Cardiac muscle cell (in vitro differentiated cells and primary cell): ENCODE measurements around the gene WAC. TPM values are rescaled to one million over a fixed set of nuclear protein-coding genes. Genes with fewer than 3 reads are reported as not detected.

ENCODE experiments used
- DNase-seq, 2 donors: peaks; one replicate each; pipeline versions ENCODE4 v3.0.0 to v3.0.0-alpha.2; 2010 to 2017; ENCODE audit warnings: low read depth in 1 of 2, low spot score in 1 of 2
- H3K27ac ChIP-seq: fragments of 200-600 bp; sonication (generic); 2 replicates; pipeline ENCODE4 v1.5.1; 2016
- H3K27me3 ChIP-seq: fragments of 200-600 bp; sonication (generic); 2 replicates; pipeline ENCODE4 v1.6.0; 2016; ENCODE audit warnings: control low read depth
- H3K36me3 ChIP-seq: fragments of 200-600 bp; sonication (generic); 2 replicates; pipeline ENCODE4 v1.5.1; 2016; ENCODE audit warnings: control low read depth
- H3K4me1 ChIP-seq: fragments of 200-600 bp; sonication (generic); 2 replicates; pipeline ENCODE4 v1.8.1; 2017; ENCODE audit warnings: low read depth, mild to moderate bottlenecking, mixed run types
- H3K4me3 ChIP-seq: fragments of 200-600 bp; sonication (generic); 2 replicates; pipeline ENCODE4 v1.5.1; 2016; ENCODE audit warnings: mild to moderate bottlenecking
- H3K9me3 ChIP-seq: fragments of 200-600 bp; sonication (generic); 2 replicates; pipeline ENCODE4 v1.5.1; 2017; ENCODE audit warnings: low read depth, mild to moderate bottlenecking, control low read depth
- polyA plus RNA-seq: library from polyadenylated mRNA; unstranded; fragments of >200 nt; fragmentation: Nextera tagmentation; extraction: Ambion mirVana; gene quantifications from 2 replicates; pipeline ENCODE4 v1.2.1, GENCODE V29; 2016
- total RNA-seq: library from RNA; depleted of rRNA; stranded (reverse); fragments of >200 nt; gene quantifications from 2 replicates; pipeline ENCODE4 v1.2.3, GENCODE V29; 2016
- TF ChIP-seq, protein P1 (sequence below): IDR thresholded peaks from 2 replicates; pipeline ENCODE4 v1.5.1; 2012; ENCODE audit warnings: low read depth, mild to moderate bottlenecking, low read length

Gene WAC
- total and polyA plus RNA-seq, 2 experiments from 2014 or later, result 72.2 to 141 TPM

DNA sequence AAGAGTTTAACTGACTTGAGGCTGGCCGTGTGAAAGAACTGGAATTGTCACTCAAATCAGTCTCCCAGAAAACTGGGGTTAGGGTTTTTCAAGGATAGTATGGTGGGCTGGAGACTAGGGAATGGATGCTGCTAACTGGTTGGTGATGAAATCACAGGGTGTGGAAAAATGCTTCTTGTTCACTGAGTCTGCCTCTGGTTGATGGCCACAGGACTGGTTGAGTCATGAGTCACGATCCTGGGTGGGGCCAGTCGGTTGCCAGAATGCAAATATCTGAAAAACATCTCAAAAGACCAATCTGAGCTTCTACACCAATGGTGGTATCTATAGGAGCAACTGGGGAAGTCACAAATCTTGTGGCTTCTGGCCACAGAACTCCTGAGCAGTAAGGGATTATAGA lies 128.1 kb downstream of the WAC start:
- no peaks in the 10 kb centered on the region for H3K36me3 ChIP-seq
- DNase-seq, result peak in 1 of 2 donors; percentile 83
- H3K4me3 ChIP-seq, result no peak overlapping the region

DNA sequence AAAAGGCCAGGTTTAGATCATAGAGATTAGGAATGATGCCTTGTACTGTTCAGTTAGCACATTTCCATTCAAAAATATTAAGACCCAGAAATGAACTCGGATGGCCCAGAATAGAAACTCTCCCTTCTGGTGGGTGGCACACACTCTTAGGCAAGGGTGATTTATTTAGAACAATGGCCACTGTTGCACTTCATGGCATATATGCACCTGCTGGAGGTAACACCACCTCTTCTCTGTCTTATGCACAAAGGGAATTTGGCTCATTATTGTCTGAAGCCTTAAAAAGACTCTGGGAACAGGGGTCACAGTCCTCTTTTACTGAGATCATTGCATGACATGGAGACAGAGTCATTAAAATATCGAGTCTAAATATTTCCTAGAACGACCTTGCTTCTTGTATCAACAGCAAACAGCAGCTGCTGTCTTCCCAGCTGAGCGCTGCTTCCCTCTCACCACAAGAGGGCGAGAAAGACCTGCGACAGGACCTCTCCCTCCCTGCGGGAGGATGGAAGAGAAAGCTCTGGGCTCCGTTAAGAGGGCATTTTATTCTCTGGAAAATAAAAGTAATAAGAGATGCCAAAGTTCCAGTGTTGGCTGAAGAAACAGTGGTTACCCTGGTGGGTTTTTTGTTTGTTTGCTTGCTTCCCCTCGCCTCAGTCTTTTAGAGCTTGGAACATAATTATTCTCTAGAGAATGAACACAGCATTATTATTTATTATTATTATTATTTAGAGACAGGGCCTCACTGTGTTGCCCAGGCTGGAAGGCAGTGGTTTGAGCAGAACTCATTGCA lies 130.9 kb downstream of the WAC start:
- no peaks in the 10 kb centered on the region for H3K27me3 ChIP-seq
- no peaks in the 10 kb centered on the region for H3K36me3 ChIP-seq
- no peaks in the 10 kb centered on the region for H3K9me3 ChIP-seq
- H3K4me1 ChIP-seq, result peaks cover 9% of the 10 kb centered on the region
- DNase-seq, result peak; percentile 90 to 94
- TF ChIP-seq, protein P1, sequence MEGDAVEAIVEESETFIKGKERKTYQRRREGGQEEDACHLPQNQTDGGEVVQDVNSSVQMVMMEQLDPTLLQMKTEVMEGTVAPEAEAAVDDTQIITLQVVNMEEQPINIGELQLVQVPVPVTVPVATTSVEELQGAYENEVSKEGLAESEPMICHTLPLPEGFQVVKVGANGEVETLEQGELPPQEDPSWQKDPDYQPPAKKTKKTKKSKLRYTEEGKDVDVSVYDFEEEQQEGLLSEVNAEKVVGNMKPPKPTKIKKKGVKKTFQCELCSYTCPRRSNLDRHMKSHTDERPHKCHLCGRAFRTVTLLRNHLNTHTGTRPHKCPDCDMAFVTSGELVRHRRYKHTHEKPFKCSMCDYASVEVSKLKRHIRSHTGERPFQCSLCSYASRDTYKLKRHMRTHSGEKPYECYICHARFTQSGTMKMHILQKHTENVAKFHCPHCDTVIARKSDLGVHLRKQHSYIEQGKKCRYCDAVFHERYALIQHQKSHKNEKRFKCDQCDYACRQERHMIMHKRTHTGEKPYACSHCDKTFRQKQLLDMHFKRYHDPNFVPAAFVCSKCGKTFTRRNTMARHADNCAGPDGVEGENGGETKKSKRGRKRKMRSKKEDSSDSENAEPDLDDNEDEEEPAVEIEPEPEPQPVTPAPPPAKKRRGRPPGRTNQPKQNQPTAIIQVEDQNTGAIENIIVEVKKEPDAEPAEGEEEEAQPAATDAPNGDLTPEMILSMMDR, result peak; percentile 99
- no peak overlapping the region for H3K27ac ChIP-seq
- no peak overlapping the region for H3K4me3 ChIP-seq

More for the DNA sequence above, 128.1 kb downstream of the WAC start:
- no peaks in the 10 kb centered on the region for H3K9me3 ChIP-seq
- H3K27me3 ChIP-seq, result no peaks in the 10 kb centered on the region
- H3K27ac ChIP-seq, result no peak overlapping the region
- H3K4me1 ChIP-seq, result peaks cover 1% of the 10 kb centered on the region
- TF ChIP-seq, protein P1, result no peak

DNA sequence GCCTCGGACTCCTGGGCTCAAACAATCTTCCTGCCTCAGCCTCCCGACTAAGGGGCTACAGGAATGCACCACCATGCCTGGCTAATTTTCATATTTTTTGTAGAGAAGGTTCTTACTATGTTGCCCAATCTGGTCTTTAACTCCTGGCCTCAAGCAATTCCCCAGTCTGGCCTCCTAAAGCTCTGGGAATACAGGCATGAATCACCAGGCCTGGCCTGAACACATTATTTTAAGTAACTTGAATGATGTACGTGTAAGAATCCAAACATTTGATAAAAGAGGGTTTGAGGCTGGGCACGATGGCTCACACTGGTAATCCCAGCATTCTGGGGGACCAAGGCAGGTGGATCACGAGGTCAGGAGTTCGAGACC lies 131.4 kb downstream of the WAC start:
- no peak overlapping the region for H3K27ac ChIP-seq
- peaks cover 9% of the 10 kb centered on the region for H3K4me1 ChIP-seq
- H3K9me3 ChIP-seq, result no peaks in the 10 kb centered on the region
- TF ChIP-seq, protein P1, result no peak
- no peak overlapping the region for H3K4me3 ChIP-seq
- no peaks in the 10 kb centered on the region for H3K36me3 ChIP-seq
- no peaks in the 10 kb centered on the region for H3K27me3 ChIP-seq
- DNase-seq, result peak in 1 of 2 donors; percentile 85

DNA sequence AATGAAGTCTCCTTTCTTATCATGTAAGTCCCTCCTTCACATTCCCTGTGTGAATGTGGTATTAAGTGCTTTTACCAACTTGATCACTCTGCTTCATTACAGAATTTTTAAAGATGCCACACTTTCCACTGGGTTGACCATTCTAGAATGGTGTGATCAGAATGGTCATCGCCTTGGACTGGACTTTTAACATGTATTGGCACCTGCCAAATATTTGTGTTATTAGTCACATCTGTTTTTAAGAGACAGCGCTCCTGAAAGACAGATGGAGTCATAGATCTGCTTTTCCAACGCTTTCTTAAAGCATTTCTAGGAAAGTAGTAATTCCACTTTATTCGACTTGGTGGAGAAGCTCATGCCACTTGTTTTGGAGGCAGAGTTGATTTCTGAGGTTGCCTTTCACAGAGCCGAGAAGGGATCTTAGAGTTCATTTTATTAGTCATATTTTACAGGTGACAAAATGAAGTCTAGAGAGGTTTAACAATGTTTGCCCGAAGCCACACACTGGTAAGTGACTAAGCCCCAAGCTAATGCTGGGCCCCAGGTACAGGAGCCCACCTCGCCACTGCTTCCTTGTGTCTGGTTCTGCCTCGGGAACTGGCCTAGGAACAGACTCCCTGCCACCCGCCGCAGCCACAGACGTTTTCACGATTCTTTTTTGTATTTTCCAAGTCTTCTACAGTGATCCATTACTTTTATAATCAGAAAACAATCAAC lies 134.0 kb downstream of the WAC start:
- H3K27me3 ChIP-seq, result no peaks in the 10 kb centered on the region
- H3K9me3 ChIP-seq, result no peaks in the 10 kb centered on the region
- no peaks in the 10 kb centered on the region for H3K36me3 ChIP-seq
- TF ChIP-seq, protein P1, result no peak
- peaks cover 9% of the 10 kb centered on the region for H3K4me1 ChIP-seq
- no peak for DNase-seq
- H3K27ac ChIP-seq, result peak overlapping the region; percentile 36
- H3K4me3 ChIP-seq, result no peak overlapping the region

DNA sequence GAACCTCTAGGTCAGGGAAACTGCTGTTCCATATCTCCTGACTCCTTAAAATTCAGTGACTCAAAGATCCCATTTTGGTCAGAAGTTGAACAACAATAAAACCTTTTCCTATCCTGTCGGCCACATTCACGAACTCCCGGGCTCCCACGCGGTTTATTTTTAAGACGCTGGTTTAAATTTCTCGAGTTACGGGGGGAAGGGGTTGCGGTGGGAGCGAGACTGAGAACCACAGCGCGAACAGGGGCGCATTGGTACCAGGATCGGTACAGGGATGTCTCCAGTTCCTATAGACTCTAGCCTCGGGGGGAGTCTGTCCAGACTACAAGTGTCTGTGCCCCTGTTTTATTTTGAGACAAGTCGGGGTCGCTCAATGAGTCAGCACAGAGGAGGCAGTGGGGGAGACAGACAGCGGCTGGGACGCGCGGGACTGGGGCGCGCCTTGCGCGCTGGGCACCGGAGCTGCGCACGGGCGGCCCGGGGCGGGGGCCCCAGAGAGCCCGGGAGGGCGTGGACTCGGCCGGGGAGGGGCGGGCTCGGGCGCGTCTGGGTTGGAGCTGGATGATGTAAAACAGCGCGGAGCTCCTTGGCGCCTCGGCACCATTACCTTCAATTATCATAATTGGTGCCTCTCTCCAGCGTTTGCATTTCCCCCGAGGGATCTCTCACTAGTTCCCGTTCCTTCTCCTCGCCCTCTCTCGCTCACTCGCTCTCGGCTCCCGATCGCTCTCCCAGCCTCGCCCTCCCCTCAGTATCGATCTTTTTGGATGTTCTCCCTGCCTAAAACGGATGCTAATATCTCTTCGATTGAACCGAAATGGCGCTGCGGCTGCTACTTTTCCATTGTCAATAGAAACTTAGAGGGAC lies 135.7 kb downstream of the WAC start:
- no peaks in the 10 kb centered on the region for H3K9me3 ChIP-seq
- no peaks in the 10 kb centered on the region for H3K36me3 ChIP-seq
- peaks cover 9% of the 10 kb centered on the region for H3K4me1 ChIP-seq
- TF ChIP-seq, protein P1, result no peak
- H3K27ac ChIP-seq, result peak overlapping the region; percentile 35
- H3K4me3 ChIP-seq, result peak overlapping the region; percentile 43
- H3K27me3 ChIP-seq, result no peaks in the 10 kb centered on the region
- peak; percentile 79 to 87 for DNase-seq
